SU-DHL-6 (cell line): ENCODE data around the gene TEX35.

Source experiments
- CTCF ChIP-seq: fragments of 200-600 bp; sonication (generic); IDR thresholded peaks from one replicate; pipeline ENCODE4 v1.5.1; 2017; ENCODE audit warnings: antibody characterized with exemption, mild to moderate bottlenecking, low read length, moderate library complexity; ENCODE audit not compliant: insufficient read depth, poor library complexity, severe bottlenecking
- EZH2phosphoT487 ChIP-seq: fragments of 200-600 bp; sonication (generic), shearing (Covaris generic); conservative IDR thresholded peaks from 2 replicates; pipeline ENCODE4 v1.6.1; 2018; ENCODE audit warnings: mild to moderate bottlenecking, antibody characterized with exemption, low read length, moderate library complexity, mixed read lengths

- TF ChIP-seq CTCF (no peak), EZH2phosphoT487 (no peak)
Measured at GRCh38 chr1:178500936-178501554, 11.9 kb upstream of the TEX35 start.
